Osteocyte (in vitro differentiated cells): ENCODE results near the gene PARL. TPM values are rescaled to one million over a fixed set of nuclear protein-coding genes. Genes with fewer than 3 reads are reported as not detected.

Experiments used
- DNase-seq: peaks from one replicate; pipeline ENCODE4 v3.0.0; 2021; ENCODE audit warnings: mixed read lengths; ENCODE audit not compliant: unreplicated experiment; ENCODE audit errors: extremely low spot score
- H3K27ac Mint-ChIP-seq: one replicate; pipeline ENCODE4 v1.8.0; 2021; ENCODE audit warnings: mild to moderate bottlenecking, mixed read lengths; ENCODE audit not compliant: unreplicated experiment
- H3K27me3 Mint-ChIP-seq: one replicate; pipeline ENCODE4 v1.8.0; 2021; ENCODE audit warnings: mixed read lengths; ENCODE audit not compliant: unreplicated experiment
- H3K36me3 Mint-ChIP-seq: one replicate; pipeline ENCODE4 v1.8.0; 2021; ENCODE audit warnings: mixed read lengths; ENCODE audit not compliant: unreplicated experiment
- H3K4me1 Mint-ChIP-seq: one replicate; pipeline ENCODE4 v1.8.0; 2021; ENCODE audit warnings: mixed read lengths; ENCODE audit not compliant: unreplicated experiment
- H3K4me3 Mint-ChIP-seq: one replicate; pipeline ENCODE4 v1.8.0; 2021; ENCODE audit warnings: mild to moderate bottlenecking, moderate library complexity, mixed read lengths; ENCODE audit not compliant: unreplicated experiment
- H3K9me3 Mint-ChIP-seq: one replicate; pipeline ENCODE4 v1.8.0; 2021; ENCODE audit warnings: mixed read lengths; ENCODE audit not compliant: unreplicated experiment
- CTCF ChIP-seq: fragments of 200-600 bp; sonication (generic); IDR thresholded peaks from 2 replicates; pipeline ENCODE4 v1.5.0; 2021; ENCODE audit warnings: antibody characterized with exemption, mild to moderate bottlenecking, moderate library complexity
- total RNA-seq: library from RNA; stranded (reverse); gene quantifications from 2 replicates; pipeline ENCODE4 v1.2.1, GENCODE V29; 2021

Gene PARL
- total RNA-seq, 1 donor from 2014 or later: 45.5 TPM

GRCh38 chr3:183927059-183927458, 42.4 kb upstream of the PARL start:
- no peaks in the 10 kb centered on the region for H3K27me3 Mint-ChIP-seq
- H3K4me3 Mint-ChIP-seq: no peak overlapping the region
- no peak overlapping the region for H3K27ac Mint-ChIP-seq
- H3K36me3 Mint-ChIP-seq: peaks cover 39% of the 10 kb centered on the region
- DNase-seq: no peak
- no peaks in the 10 kb centered on the region for H3K4me1 Mint-ChIP-seq
- no peak for TF ChIP-seq CTCF
- no peaks in the 10 kb centered on the region for H3K9me3 Mint-ChIP-seq

GRCh38 chr3:183924956-183925355, 40.3 kb upstream of the PARL start:
- H3K4me3 Mint-ChIP-seq: no peak overlapping the region
- H3K9me3 Mint-ChIP-seq: no peaks in the 10 kb centered on the region
- H3K36me3 Mint-ChIP-seq: peaks cover 36% of the 10 kb centered on the region

GRCh38 chr3:183924543-183924942, 39.9 kb upstream of the PARL start:
- Mint-ChIP-seq H3K9me3 (no peaks in the 10 kb centered on the region), H3K4me3 (no peak overlapping the region), H3K36me3 (peaks cover 40% of the 10 kb centered on the region), H3K27me3 (no peaks in the 10 kb centered on the region), H3K4me1 (no peaks in the 10 kb centered on the region), H3K27ac (no peak overlapping the region)
- TF ChIP-seq CTCF: no peak
- DNase-seq: no peak

More at GRCh38 chr3:183924956-183925355, 40.3 kb upstream of the PARL start:
- no peak for TF ChIP-seq CTCF
- Mint-ChIP-seq H3K27me3 (no peaks in the 10 kb centered on the region), H3K4me1 (no peaks in the 10 kb centered on the region), H3K27ac (no peak overlapping the region)
- no peak for DNase-seq

DNA sequence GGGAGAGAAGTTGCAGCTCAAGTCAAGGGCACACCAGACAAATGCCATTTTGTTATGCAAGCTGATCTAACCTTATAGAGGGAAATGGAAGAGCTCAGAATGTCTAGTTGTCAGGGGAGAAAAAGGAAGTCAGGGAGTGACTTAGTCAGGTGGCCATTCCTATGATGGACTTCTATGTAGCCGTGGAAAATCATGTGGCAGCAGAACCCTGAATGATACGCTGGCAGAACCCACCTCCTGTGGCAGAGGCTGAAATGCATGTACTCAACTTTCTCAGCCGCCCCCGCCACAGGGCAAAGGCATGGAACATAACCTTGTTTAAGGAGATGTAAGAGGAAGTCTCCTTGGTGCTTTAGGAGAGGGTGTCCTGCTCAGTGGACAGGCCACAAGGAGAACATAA, 37.7 kb upstream of the PARL start:
- H3K27me3 Mint-ChIP-seq: no peaks in the 10 kb centered on the region
- TF ChIP-seq CTCF: no peak
- no peaks in the 10 kb centered on the region for H3K9me3 Mint-ChIP-seq
- H3K36me3 Mint-ChIP-seq: peaks cover 41% of the 10 kb centered on the region
- no peak for DNase-seq
- no peak overlapping the region for H3K4me3 Mint-ChIP-seq
- no peaks in the 10 kb centered on the region for H3K4me1 Mint-ChIP-seq
- no peak overlapping the region for H3K27ac Mint-ChIP-seq

- TF ChIP-seq CTCF: no peak
- H3K36me3 Mint-ChIP-seq: peaks cover 33% of the 10 kb centered on the region
- no peaks in the 10 kb centered on the region for H3K4me1 Mint-ChIP-seq
- no peak overlapping the region for H3K4me3 Mint-ChIP-seq
- no peaks in the 10 kb centered on the region for H3K9me3 Mint-ChIP-seq
- H3K27ac Mint-ChIP-seq: no peak overlapping the region
- DNase-seq: no peak
- H3K27me3 Mint-ChIP-seq: no peaks in the 10 kb centered on the region
These were observed 36.4 kb upstream of the PARL start for GRCh38 chr3:183921096-183921495.
